SU-DHL-6 (cell line): Measurements from ENCODE around the gene ERCC4.

Source experiments
- CTCF ChIP-seq: fragments of 200-600 bp; sonication (generic); IDR thresholded peaks from one replicate; pipeline ENCODE4 v1.5.1; 2017; ENCODE audit warnings: antibody characterized with exemption, mild to moderate bottlenecking, low read length, moderate library complexity; ENCODE audit not compliant: insufficient read depth, poor library complexity, severe bottlenecking
- EZH2phosphoT487 ChIP-seq: fragments of 200-600 bp; sonication (generic), shearing (Covaris generic); conservative IDR thresholded peaks from 2 replicates; pipeline ENCODE4 v1.6.1; 2018; ENCODE audit warnings: mild to moderate bottlenecking, antibody characterized with exemption, low read length, moderate library complexity, mixed read lengths

DNA sequence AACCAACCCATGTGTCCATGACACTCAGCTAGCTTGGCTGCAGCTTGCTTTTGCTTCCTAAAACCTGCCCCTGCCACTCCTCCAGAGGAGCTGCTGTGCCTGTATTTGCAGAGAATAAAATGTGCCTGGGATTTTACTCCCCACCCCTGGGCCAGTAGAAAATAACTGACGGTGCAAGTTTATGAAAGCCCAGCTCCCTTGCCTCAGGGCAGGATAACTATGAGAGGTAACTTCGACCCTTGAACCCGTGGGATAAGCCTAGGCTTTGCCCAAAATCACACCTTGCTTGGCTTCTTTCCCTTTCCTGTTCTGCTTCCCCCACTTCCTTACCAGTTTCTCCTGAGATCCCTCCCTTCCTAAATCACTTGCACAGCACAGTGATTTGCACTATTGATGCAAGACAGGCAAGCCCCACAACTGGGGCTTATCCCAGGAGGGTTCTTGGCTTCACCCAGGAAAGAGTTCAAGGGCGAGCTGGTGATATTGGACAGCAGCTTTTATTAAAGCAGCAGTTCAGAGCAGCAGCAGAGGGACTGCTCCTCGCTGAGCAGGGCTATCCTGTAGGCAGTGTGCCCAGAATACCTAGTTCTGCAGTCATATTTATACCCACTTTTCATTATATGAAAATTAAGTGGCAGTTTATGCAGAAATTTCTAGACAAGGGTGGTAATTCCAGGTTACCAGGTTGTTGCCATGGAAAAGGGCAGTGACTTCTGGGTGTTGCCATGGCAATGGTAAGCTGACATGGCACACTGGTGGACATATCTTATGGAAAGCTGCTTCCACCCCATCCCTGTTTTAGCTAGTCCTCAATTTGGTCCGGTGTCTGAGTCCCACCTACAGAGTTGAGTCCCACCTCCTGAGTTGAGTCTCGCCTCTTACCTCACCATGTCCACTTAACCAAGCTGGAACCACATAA is 6.3 kb upstream of the ERCC4 start:
- no peak for TF ChIP-seq CTCF
- TF ChIP-seq EZH2phosphoT487, result no peak
